GM23248 (cell line): ENCODE measurements around the gene VAPA. TPM values are rescaled to one million over a fixed set of nuclear protein-coding genes. Genes with fewer than 3 reads are reported as not detected.

ENCODE experiments used
- DNase-seq: peaks from one replicate; pipeline ENCODE4 v3.0.0-alpha.2; 2015
- H2AFZ ChIP-seq: fragments of 200-600 bp; sonication (generic); 2 replicates; pipeline ENCODE4 v1.6.1; 2016; ENCODE audit warnings: antibody characterized with exemption
- H3F3A ChIP-seq: fragments of 200-600 bp; sonication (generic); 2 replicates; pipeline ENCODE4 v1.6.1; 2016; ENCODE audit warnings: mild to moderate bottlenecking, antibody characterized with exemption, mixed run types; ENCODE audit not compliant: insufficient read depth
- H3K27ac ChIP-seq: fragments of 200-600 bp; sonication (generic); 2 replicates; pipeline ENCODE4 v1.5.1; 2016; ENCODE audit warnings: mild to moderate bottlenecking
- H3K27me3 ChIP-seq: fragments of 200-600 bp; sonication (generic); replicated peaks from 2 replicates; pipeline ENCODE4 v1.6.1; 2016; ENCODE audit warnings: mild to moderate bottlenecking; ENCODE audit not compliant: insufficient read depth
- H3K36me3 ChIP-seq: fragments of 200-600 bp; sonication (generic); 2 replicates; pipeline ENCODE4 v1.6.1; 2016; ENCODE audit warnings: low read depth, mild to moderate bottlenecking
- H3K4me1 ChIP-seq: fragments of 200-600 bp; sonication (generic); 2 replicates; pipeline ENCODE4 v1.6.1; 2016; ENCODE audit warnings: mild to moderate bottlenecking; ENCODE audit not compliant: insufficient read depth
- H3K4me2 ChIP-seq: fragments of 200-600 bp; sonication (generic); one replicate; pipeline ENCODE4 v1.6.1; 2016; ENCODE audit warnings: mild to moderate bottlenecking; ENCODE audit not compliant: unreplicated experiment
- H3K4me3 ChIP-seq: fragments of 200-600 bp; sonication (generic); 2 replicates; pipeline ENCODE4 v1.5.1; 2016; ENCODE audit warnings: mild to moderate bottlenecking
- H3K79me2 ChIP-seq: fragments of 200-600 bp; sonication (generic); 2 replicates; pipeline ENCODE4 v1.6.1; 2016; ENCODE audit warnings: mild to moderate bottlenecking; ENCODE audit not compliant: insufficient read depth
- H3K9ac ChIP-seq: fragments of 200-600 bp; sonication (generic); 2 replicates; pipeline ENCODE4 v1.6.1; 2016; ENCODE audit warnings: mild to moderate bottlenecking
- H3K9me2 ChIP-seq: fragments of 200-600 bp; sonication (generic); 2 replicates; pipeline ENCODE4 v1.6.1; 2016; ENCODE audit warnings: mixed run types, mild to moderate bottlenecking, moderate library complexity; ENCODE audit not compliant: insufficient read depth
- H3K9me3 ChIP-seq: fragments of 200-600 bp; sonication (generic); one replicate; pipeline ENCODE4 v1.6.1; 2017; ENCODE audit warnings: low read depth
- H4K20me1 ChIP-seq: fragments of 200-600 bp; sonication (generic); 2 replicates; pipeline ENCODE4 v1.6.0; 2016; ENCODE audit not compliant: insufficient read depth
- EZH2 ChIP-seq: fragments of 200-600 bp; sonication (generic); IDR thresholded peaks from 2 replicates; pipeline ENCODE4 v1.6.1; 2018; ENCODE audit warnings: antibody characterized with exemption, mild to moderate bottlenecking; ENCODE audit not compliant: insufficient read depth, poor library complexity, severe bottlenecking
- EZH2phosphoT487 ChIP-seq: fragments of 200-600 bp; sonication (generic); IDR thresholded peaks from 2 replicates; pipeline ENCODE4 v1.6.1; 2018; ENCODE audit warnings: antibody characterized with exemption, moderate library complexity, mild to moderate bottlenecking, low read depth; ENCODE audit not compliant: insufficient read depth
- whole genome bisulfite sequencing, 2 experiments: methylation state at CpG; one replicate each; pipeline ENCODE4 v1.1.6; 2015 to 2017; ENCODE audit warnings: low lambda C conversion rate in 2 of 2, low coverage in 1 of 2; ENCODE audit errors: missing lambda C conversion rate in 2 of 2; 5-methylcytosine and 5-hydroxymethylcytosine counted together
- in situ Hi-C: fragments of 300-500 bp; cut with MboI; formaldehyde crosslinking; loops from 2 replicates; pipeline ENCODE4 v1.15.0; 2020
- polyA plus RNA-seq: library from polyadenylated mRNA; unstranded; fragments of >200 nt; fragmentation: Nextera tagmentation; extraction: Ambion mirVana; gene quantifications from 2 replicates; pipeline ENCODE4 v1.2.1, GENCODE V29; 2016
- total RNA-seq: library from RNA; depleted of rRNA; stranded (reverse); fragments of >200 nt; shearing (Covaris generic); gene quantifications from 2 replicates; pipeline ENCODE4 v1.2.3, GENCODE V29; 2014

Gene VAPA
- total and polyA plus RNA-seq, 2 experiments from 2014 or later = 277 to 290 TPM

- Histone ChIP-seq H3K36me3 (no peaks in the 10 kb centered on the region), H3K4me3 (no peak overlapping the region), H3K27me3 (peaks cover 29% of the 10 kb centered on the region), H3K4me2 (no peak overlapping the region), H3K9ac (no peak overlapping the region), H3F3A (no peaks in the 10 kb centered on the region), H3K79me2 (no peaks in the 10 kb centered on the region), H3K9me3 (peaks cover 8% of the 10 kb centered on the region), H3K4me1 (no peaks in the 10 kb centered on the region), H3K27ac (no peak overlapping the region), H4K20me1 (no peaks in the 10 kb centered on the region), H3K9me2 (no peaks in the 10 kb centered on the region), H2AFZ (no peak overlapping the region)
- DNase-seq = no peak
- no peak for TF ChIP-seq EZH2
- no peak for TF ChIP-seq EZH2phosphoT487
- 12 to 17% methylated on average over 11 of the region's 11 CpGs for WGBS, 2 experiments
- in situ Hi-C loops = no loop called here
These were observed 80.3 kb downstream of the VAPA start for GRCh38 chr18:9994026-9994570.

- Histone ChIP-seq H4K20me1 (no peaks in the 10 kb centered on the region), H3K27ac (no peak overlapping the region), H3K27me3 (peaks cover 29% of the 10 kb centered on the region), H3K36me3 (no peaks in the 10 kb centered on the region), H3F3A (no peaks in the 10 kb centered on the region), H2AFZ (no peak overlapping the region; the same call in 1 of the 2 replicates), H3K4me2 (no peak overlapping the region), H3K4me1 (no peaks in the 10 kb centered on the region), H3K9me2 (no peaks in the 10 kb centered on the region), H3K9ac (no peak overlapping the region), H3K4me3 (no peak overlapping the region), H3K9me3 (peaks cover 8% of the 10 kb centered on the region), H3K79me2 (no peaks in the 10 kb centered on the region)
- in situ Hi-C loops = no loop called here
- TF ChIP-seq EZH2 = no peak
- TF ChIP-seq EZH2phosphoT487 = no peak
- DNase-seq = no peak
- WGBS, 2 experiments = 30 to 34% methylated on average over 6 of the region's 6 CpGs
These were observed 81.0 kb downstream of the VAPA start for GRCh38 chr18:9994701-9995235.

GRCh38 chr18:9995631-9996030, 81.8 kb downstream of the VAPA start:
- no peak overlapping the region for H3K4me3 ChIP-seq
- no peaks in the 10 kb centered on the region for H3K79me2 ChIP-seq
- TF ChIP-seq EZH2 = no peak
- no peak for TF ChIP-seq EZH2phosphoT487
- H3F3A ChIP-seq = no peaks in the 10 kb centered on the region
- whole genome bisulfite sequencing, 2 experiments = 84 to 92% methylated on average over 2 of the region's 2 CpGs
- H3K9ac ChIP-seq = no peak overlapping the region
- H4K20me1 ChIP-seq = no peaks in the 10 kb centered on the region
- in situ Hi-C loops = no loop called here
- H3K27me3 ChIP-seq = peaks cover 29% of the 10 kb centered on the region
- peaks cover 8% of the 10 kb centered on the region for H3K9me3 ChIP-seq
- H3K27ac ChIP-seq = no peak overlapping the region
- no peak for DNase-seq
- H3K4me1 ChIP-seq = no peaks in the 10 kb centered on the region
- no peak overlapping the region for H2AFZ ChIP-seq
- no peak overlapping the region for H3K4me2 ChIP-seq
- no peaks in the 10 kb centered on the region for H3K9me2 ChIP-seq
- no peaks in the 10 kb centered on the region for H3K36me3 ChIP-seq

- H3K27me3 ChIP-seq = peaks cover 29% of the 10 kb centered on the region
- no peaks in the 10 kb centered on the region for H3K9me2 ChIP-seq
- no peaks in the 10 kb centered on the region for H3K79me2 ChIP-seq
- no peaks in the 10 kb centered on the region for H3K36me3 ChIP-seq
- H3K4me3 ChIP-seq = no peak overlapping the region
- no peak for TF ChIP-seq EZH2phosphoT487
- no peak for TF ChIP-seq EZH2
- peaks cover 8% of the 10 kb centered on the region for H3K9me3 ChIP-seq
- H3K9ac ChIP-seq = no peak overlapping the region
- no peaks in the 10 kb centered on the region for H3K4me1 ChIP-seq
- H3K4me2 ChIP-seq = no peak overlapping the region
- in situ Hi-C loops = no loop called here
- H4K20me1 ChIP-seq = no peaks in the 10 kb centered on the region
- no peak overlapping the region for H2AFZ ChIP-seq
- H3K27ac ChIP-seq = no peak overlapping the region
- DNase-seq = no peak
- 63 to 72% methylated on average over 3 of the region's 3 CpGs for WGBS, 2 experiments
- no peaks in the 10 kb centered on the region for H3F3A ChIP-seq
These were observed 82.3 kb downstream of the VAPA start for GRCh38 chr18:9996094-9996493.

GRCh38 chr18:9997711-9998110, 83.9 kb downstream of the VAPA start:
- Histone ChIP-seq H3K36me3 (no peaks in the 10 kb centered on the region), H3K4me2 (no peak overlapping the region), H4K20me1 (no peaks in the 10 kb centered on the region), H3F3A (no peaks in the 10 kb centered on the region), H3K79me2 (no peaks in the 10 kb centered on the region), H2AFZ (no peak overlapping the region), H3K9me2 (no peaks in the 10 kb centered on the region), H3K27me3 (peaks cover 15% of the 10 kb centered on the region), H3K9me3 (peaks cover 8% of the 10 kb centered on the region), H3K27ac (no peak overlapping the region), H3K4me3 (no peak overlapping the region), H3K4me1 (no peaks in the 10 kb centered on the region), H3K9ac (no peak overlapping the region)
- DNase-seq = no peak
- in situ Hi-C loops = no loop called here
- 81 to 94% methylated on average over 1 of the region's 1 CpG for WGBS, 2 experiments
- TF ChIP-seq EZH2phosphoT487 (no peak), EZH2 (no peak)
